Neural progenitor cell (in vitro differentiated cells): ENCODE measurements around the gene NOP14.

ENCODE experiments used
- EZH2 ChIP-seq: fragments of 200-600 bp; sonication (generic); IDR thresholded peaks from 2 replicates; pipeline ENCODE4 v1.6.1; 2017; ENCODE audit warnings: antibody characterized with exemption, mild to moderate bottlenecking, moderate library complexity
- TF ChIP-seq, protein P1 (sequence below): fragments of 200-600 bp; sonication (generic); IDR thresholded peaks from 2 replicates; pipeline ENCODE4 v1.5.1; 2017; ENCODE audit warnings: antibody characterized with exemption, mild to moderate bottlenecking

GRCh38 chr4:2982012-2982411, 18.8 kb upstream of the NOP14 start:
- TF ChIP-seq, protein P1, sequence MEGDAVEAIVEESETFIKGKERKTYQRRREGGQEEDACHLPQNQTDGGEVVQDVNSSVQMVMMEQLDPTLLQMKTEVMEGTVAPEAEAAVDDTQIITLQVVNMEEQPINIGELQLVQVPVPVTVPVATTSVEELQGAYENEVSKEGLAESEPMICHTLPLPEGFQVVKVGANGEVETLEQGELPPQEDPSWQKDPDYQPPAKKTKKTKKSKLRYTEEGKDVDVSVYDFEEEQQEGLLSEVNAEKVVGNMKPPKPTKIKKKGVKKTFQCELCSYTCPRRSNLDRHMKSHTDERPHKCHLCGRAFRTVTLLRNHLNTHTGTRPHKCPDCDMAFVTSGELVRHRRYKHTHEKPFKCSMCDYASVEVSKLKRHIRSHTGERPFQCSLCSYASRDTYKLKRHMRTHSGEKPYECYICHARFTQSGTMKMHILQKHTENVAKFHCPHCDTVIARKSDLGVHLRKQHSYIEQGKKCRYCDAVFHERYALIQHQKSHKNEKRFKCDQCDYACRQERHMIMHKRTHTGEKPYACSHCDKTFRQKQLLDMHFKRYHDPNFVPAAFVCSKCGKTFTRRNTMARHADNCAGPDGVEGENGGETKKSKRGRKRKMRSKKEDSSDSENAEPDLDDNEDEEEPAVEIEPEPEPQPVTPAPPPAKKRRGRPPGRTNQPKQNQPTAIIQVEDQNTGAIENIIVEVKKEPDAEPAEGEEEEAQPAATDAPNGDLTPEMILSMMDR: no peak
- no peak for TF ChIP-seq EZH2
